Fibroblast of lung (primary cell): ENCODE measurements around the gene NCKAP5.

Experiments used
- EZH2 ChIP-seq: IDR thresholded peaks from 2 replicates; pipeline ENCODE4 v1.5.1; 2012; ENCODE audit warnings: low read length, control low read depth, mild to moderate bottlenecking; ENCODE audit errors: missing control alignments
- TF ChIP-seq, protein P1 (sequence below), 2 donors: IDR thresholded peaks in 1 of 2; conservative IDR thresholded peaks in 1 of 2; 1 replicate in 1 of 2; 2 replicates in 1 of 2; pipeline ENCODE4 v1.5.1; 2011 to 2012; ENCODE audit warnings: low read length in 2 of 2, control low read depth in 1 of 2, inconsistent platforms in 1 of 2, low read depth in 1 of 2, mild to moderate bottlenecking in 1 of 2

DNA sequence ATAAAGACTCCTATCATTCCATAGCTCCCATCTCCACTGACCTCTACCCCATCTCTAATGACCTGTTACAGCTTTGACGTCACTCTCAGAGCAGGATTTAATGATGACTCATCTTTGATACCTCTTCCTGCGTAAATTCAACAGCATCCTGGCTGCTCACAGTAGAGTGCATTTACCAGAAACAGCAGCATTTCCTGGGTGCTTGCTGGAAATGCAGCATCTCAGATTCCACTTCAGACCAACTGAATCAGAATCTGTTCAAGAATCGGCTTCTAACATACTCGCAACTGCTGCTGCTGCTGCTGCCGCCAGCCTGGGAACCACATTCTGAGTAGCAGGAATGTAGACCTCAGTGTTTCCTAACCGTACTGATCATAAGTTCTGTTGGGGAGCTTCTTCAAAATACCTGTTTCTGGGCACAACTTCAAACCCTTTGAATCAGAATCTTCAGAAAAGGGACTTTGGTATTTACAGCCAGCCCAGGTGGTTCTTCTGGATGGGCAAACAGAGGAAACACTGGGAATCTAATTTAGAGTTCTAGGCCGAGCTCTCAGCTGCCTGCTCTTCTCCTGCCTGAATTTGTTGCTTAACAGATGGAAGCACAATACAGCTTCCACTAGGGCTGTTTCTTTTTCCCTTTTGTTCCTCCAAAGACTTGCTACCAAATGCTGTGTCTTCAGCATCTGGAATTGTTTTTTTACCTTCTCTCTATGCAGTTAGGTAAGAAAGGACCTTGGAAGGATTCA, 241.4 kb downstream of the NCKAP5 start:
- TF ChIP-seq, protein P1, sequence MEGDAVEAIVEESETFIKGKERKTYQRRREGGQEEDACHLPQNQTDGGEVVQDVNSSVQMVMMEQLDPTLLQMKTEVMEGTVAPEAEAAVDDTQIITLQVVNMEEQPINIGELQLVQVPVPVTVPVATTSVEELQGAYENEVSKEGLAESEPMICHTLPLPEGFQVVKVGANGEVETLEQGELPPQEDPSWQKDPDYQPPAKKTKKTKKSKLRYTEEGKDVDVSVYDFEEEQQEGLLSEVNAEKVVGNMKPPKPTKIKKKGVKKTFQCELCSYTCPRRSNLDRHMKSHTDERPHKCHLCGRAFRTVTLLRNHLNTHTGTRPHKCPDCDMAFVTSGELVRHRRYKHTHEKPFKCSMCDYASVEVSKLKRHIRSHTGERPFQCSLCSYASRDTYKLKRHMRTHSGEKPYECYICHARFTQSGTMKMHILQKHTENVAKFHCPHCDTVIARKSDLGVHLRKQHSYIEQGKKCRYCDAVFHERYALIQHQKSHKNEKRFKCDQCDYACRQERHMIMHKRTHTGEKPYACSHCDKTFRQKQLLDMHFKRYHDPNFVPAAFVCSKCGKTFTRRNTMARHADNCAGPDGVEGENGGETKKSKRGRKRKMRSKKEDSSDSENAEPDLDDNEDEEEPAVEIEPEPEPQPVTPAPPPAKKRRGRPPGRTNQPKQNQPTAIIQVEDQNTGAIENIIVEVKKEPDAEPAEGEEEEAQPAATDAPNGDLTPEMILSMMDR (conservative IDR thresholded peaks at IDR 0.05 in 1 of 2, IDR thresholded peaks at IDR 0.05 in 1 of 2; ENCODE audit: low read depth in 1 of 2, low read length in 2 of 2), result no peak
- no peak for TF ChIP-seq EZH2
